GM21515 (cell line): ENCODE data around the gene TRAF3.

Experiments used
- ATAC-seq: cut with Tn5 transposase; IDR thresholded peaks from one replicate; pipeline ENCODE4 v1.9.1; 2021; ENCODE audit not compliant: unreplicated experiment

The TRAF3 gene

GRCh38 chr14:102905116-102906108, 128.2 kb downstream of the TRAF3 start:
- no peak for ATAC-seq

DNA sequence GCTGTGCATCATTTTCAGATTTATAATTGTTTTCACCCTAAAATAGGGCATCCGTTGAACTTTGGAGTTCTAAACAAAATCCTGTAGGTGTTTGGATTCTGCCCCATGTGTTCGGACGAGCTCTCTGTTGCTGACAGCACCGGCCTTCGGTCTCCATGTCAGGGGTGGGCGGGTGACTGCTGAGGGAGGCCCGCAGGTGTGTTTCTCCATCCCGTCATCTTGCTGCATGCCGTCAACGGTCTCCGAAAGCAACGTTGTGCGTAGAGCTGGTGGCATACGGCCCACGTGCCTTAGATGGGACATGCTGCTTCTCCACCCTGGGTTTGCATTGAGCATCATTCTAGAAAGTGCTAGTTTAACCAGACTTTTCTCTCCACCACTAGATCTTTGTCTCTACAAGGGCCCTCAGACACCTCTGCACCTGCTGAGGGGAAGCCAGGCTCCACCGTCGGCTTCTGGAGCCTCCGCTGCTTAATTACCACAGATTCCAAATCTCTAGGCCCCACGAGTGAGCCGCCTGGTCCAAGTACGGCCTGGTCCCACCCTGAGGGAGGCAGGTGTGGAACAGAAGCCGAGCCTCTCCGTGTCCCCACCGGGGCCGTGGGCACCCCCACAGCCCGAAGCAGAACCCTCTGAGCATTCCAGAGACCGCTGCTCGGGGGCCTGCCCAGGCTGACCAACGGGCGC, 129.5 kb downstream of the TRAF3 start:
- ATAC-seq = no peak

GRCh38 chr14:102907303-102907844, 130.1 kb downstream of the TRAF3 start:
- no peak for ATAC-seq

DNA sequence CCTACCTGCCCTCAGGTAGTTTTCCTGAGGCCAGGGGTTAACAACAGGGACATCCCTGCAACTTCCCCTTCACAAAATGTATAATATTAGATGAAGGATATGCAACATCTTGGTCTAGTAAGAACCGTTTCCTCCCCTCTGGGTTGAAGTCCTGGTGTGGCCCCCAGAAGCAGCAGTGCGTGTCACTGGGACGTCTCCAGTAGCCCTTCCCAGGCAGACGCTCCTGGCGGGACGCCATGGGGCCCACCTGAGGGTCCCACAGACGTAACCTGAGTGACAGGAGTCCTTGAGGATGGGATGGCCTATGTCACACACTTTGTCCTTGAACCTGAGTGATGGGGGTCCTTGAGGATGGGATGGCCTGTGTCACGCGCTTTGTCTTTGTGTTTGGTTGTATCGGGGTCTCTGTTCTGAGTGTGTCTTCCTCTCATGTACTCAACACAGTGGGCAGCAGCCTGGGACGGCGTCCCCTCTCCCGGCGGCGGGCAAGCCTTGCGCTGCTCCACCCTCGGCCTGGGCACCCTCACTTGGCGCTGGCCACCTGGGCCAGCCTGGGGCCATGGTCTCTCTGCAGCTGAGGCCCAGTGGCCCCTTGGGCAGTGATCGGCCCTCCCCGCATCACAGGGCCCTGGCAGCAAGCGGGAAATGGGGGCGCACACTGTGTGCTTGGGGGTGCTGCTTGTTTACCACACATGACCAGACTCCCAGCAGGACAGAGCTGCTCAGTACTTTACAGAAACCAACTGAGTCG, 130.9 kb downstream of the TRAF3 start:
- no peak for ATAC-seq

- no peak for ATAC-seq
Observed at GRCh38 chr14:102908766-102909455, 131.7 kb downstream of the TRAF3 start.

- ATAC-seq = no peak
Observed at GRCh38 chr14:102909462-102909861, 132.2 kb downstream of the TRAF3 start.

DNA sequence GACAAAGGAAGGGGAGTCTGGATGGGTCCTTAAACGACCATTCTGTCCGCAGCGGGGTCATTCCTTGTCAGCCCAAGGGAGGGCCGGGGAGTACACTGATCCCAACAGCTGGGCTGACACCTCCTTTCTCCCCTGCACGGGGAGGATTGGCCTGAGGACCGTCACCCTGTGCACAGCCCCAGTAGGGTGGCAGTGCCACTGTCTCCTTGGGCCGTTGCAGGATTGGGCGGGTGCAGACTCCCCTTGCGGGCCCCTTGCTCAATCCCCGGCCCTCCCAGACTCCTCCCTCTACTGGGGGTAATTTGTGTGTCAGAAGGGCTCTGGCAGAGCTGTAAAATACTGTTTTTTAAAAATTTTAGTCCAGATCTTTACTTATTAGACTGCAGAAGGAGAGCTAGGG, 132.7 kb downstream of the TRAF3 start:
- no peak for ATAC-seq

DNA sequence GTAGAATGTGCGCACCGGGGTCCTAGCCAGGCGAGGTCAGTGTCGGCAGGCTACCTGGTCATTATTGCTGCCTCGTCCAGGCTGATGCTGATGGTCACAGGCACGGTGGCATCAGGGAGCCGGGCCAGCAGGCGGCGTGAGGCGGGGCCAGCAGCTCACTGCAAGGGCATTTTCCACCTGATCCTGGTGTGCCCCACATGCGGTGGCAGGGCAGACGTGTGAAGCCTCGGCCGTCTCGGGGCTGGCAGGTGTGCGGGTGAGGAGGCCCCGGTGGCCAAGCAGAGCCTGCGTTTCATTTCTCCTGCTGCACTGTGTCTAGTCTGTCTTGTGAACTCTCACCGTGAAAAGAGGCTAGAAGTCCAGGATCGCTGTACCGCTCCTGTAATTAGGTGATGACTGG, 133.2 kb downstream of the TRAF3 start:
- no peak for ATAC-seq

DNA sequence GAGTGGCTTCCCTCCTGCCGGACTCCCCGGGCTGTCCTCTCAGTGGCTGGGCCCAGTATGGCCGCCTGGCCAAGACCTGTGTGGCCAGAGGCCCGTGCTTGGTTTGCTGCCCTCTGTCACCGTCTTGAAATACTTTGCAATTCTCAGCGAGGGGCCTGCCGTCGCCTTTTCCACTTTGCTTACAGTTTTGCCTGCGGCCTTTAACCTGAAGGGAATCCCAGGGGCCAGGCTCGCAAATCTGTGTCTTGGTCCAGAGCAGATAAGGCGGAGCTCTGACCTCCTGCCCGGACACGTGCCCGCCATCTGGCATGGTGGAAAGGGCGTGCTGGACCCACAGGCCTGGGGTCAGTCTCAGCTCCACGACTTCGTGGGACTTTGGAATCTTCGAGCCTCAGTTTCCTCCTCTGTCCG, 134.3 kb downstream of the TRAF3 start:
- ATAC-seq = no peak

DNA sequence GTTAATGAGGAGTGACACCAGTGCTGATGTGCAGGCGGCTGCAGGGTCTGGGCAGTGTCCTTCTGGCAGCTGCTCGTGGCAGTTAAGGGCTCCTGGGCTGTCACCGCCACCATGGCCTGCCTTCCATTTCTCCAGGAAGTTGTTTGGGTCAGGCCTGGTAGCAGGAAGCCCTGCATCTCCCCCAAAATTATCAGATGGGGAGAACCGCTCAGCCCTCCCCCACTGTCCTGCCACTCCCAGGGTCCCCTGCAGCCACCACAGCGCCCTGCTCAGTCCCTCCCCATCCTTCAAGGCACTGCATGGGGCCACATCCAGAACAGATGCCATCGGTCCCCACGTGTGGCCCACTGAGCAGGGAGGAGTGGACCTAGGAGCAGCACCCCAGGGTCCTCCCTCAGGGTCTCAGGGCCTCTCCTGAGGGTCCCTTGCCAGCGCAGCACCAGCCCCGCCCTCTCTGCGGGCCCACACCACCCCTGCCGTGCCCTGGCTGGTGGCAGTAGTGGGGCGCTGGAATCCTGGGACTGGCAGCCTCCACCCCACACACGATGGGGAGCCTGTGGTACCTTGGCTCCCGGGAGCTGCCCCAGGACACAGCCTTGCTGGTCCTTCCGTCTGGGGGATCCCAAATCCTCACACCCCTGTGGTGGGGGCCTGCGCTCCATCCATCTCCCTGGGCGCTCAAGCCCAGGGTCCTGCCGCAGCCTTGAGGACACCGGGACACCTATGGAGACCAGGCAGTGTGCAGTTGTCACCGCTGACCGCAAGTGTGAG, 134.9 kb downstream of the TRAF3 start:
- no peak for ATAC-seq

GRCh38 chr14:102913341-102914211, 136.3 kb downstream of the TRAF3 start:
- no peak for ATAC-seq

- no peak for ATAC-seq
Observed at GRCh38 chr14:102914474-102915291, 137.4 kb downstream of the TRAF3 start.

DNA sequence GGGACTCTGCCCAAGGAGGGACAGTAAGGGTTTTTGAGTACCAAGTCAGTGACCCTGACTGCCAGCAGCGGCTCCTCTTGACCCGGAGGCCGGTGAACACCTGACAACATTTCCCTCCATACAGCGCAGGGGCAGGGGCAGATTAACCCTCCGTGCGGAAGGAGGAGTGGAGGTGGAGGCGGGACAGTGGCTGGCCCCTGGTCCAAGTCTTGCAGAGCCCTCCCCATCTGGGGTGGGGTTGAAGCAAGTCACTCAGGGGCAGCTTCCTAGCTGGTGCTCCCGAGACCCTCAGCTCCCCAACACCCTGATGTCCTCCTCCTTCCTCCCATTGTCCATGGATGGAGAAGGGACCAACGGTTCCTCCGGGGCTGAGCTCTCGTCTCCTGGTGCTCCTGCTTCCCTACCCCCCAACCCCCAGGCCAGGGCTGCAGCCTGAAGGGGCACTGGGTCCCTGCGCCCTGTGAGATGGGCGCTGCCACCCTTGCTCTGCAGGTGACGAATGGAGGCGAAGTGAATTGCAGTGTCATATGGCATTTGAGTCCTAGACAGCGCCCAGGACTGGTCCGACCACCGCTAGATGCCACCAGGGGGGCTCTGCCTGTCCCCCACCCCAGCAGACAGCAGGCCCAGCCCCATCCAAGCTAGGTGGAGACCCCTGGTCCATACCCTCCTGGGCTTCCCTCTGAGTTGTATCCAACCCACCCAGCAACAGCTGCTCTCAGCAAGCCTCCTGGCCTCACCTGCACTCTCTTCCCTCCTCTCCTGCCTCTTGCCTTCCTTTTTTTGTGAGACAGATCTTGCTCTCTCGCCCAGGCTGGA, 138.3 kb downstream of the TRAF3 start:
- no peak for ATAC-seq

- ATAC-seq = no peak
Observed at GRCh38 chr14:102916347-102917055, 139.3 kb downstream of the TRAF3 start.

DNA sequence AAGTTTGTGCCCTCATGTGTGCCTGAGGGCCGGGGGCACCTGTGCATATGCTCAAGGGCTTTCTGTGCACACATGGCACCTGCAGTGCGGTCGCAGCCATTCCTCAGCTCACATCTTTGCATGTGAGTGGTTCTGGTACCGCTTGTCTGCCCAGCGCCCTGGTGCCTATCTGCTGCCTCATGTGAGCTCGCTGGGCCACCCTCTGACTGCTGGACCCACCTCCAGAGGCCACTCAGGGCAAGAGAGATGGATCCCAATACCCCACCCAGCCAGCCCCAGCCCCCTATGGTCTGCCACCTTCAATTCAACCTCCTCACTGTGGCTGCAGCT, 139.8 kb downstream of the TRAF3 start:
- ATAC-seq = no peak

GRCh38 chr14:102917469-102918211, 140.4 kb downstream of the TRAF3 start:
- no peak for ATAC-seq
